Superior temporal gyrus (tissue), 1 donor: ENCODE measurements around the gene NID2.

Source experiments
- DNase-seq: peaks from one replicate; pipeline ENCODE4 v3.0.0-alpha.2; 2016; ENCODE audit errors: extremely low spot score

Gene NID2

GRCh38 chr14:52068615-52069306, at the start of gene NID2:
Gene NID2, minus strand, starts transcription at chr14:52069059. Its CDS starts 65 bp downstream, at chr14:52068994.
- peak; percentile 64 for DNase-seq

GRCh38 chr14:52117111-52117832, 48.4 kb upstream of the NID2 start:
- DNase-seq = no peak

- no peak for DNase-seq
Measured at GRCh38 chr14:52115286-52115685, 46.4 kb upstream of the NID2 start.

GRCh38 chr14:52112336-52113018, 43.6 kb upstream of the NID2 start:
- DNase-seq = no peak

GRCh38 chr14:52111583-52111982, 42.7 kb upstream of the NID2 start:
- no peak for DNase-seq

GRCh38 chr14:52110441-52111086, 41.7 kb upstream of the NID2 start:
- DNase-seq = no peak

- no peak for DNase-seq
Measured at GRCh38 chr14:52108823-52109222, 40.0 kb upstream of the NID2 start.

- DNase-seq = no peak
Measured at GRCh38 chr14:52106840-52107239, 38.0 kb upstream of the NID2 start.

GRCh38 chr14:52103416-52103815, 34.6 kb upstream of the NID2 start:
- no peak for DNase-seq

- no peak for DNase-seq
Measured at GRCh38 chr14:52095794-52096193, 26.9 kb upstream of the NID2 start.

GRCh38 chr14:52095336-52095735, 26.5 kb upstream of the NID2 start:
- DNase-seq = no peak

GRCh38 chr14:52094546-52095271, 25.9 kb upstream of the NID2 start:
- no peak for DNase-seq

GRCh38 chr14:52091928-52092327, 23.1 kb upstream of the NID2 start:
- no peak for DNase-seq

GRCh38 chr14:52090936-52091335, 22.1 kb upstream of the NID2 start:
- no peak for DNase-seq

GRCh38 chr14:52089218-52089617, 20.4 kb upstream of the NID2 start:
- DNase-seq = no peak

GRCh38 chr14:52086711-52087110, 17.9 kb upstream of the NID2 start:
- no peak for DNase-seq

- DNase-seq = no peak
Measured at GRCh38 chr14:52082903-52083302, 14.0 kb upstream of the NID2 start.

GRCh38 chr14:52081964-52082363, 13.1 kb upstream of the NID2 start:
- no peak for DNase-seq

- DNase-seq = no peak
Measured at GRCh38 chr14:52080808-52081755, 12.2 kb upstream of the NID2 start.

GRCh38 chr14:52080158-52080800, 11.4 kb upstream of the NID2 start:
- DNase-seq = no peak
